Osteocyte (in vitro differentiated cells): Measurements from ENCODE around the gene THY1. TPM values are rescaled to one million over a fixed set of nuclear protein-coding genes. Genes with fewer than 3 reads are reported as not detected.
"Not testable (repeated sequence)": the region's sequence is repeated elsewhere in the genome, so short reads cannot be mapped to it uniquely, and the experiment has no call there.

Experiments used
- DNase-seq: peaks from one replicate; pipeline ENCODE4 v3.0.0; 2021; ENCODE audit warnings: mixed read lengths; ENCODE audit not compliant: unreplicated experiment; ENCODE audit errors: extremely low spot score
- H3K27ac Mint-ChIP-seq: one replicate; pipeline ENCODE4 v1.8.0; 2021; ENCODE audit warnings: mild to moderate bottlenecking, mixed read lengths; ENCODE audit not compliant: unreplicated experiment
- H3K27me3 Mint-ChIP-seq: one replicate; pipeline ENCODE4 v1.8.0; 2021; ENCODE audit warnings: mixed read lengths; ENCODE audit not compliant: unreplicated experiment
- H3K36me3 Mint-ChIP-seq: one replicate; pipeline ENCODE4 v1.8.0; 2021; ENCODE audit warnings: mixed read lengths; ENCODE audit not compliant: unreplicated experiment
- H3K4me1 Mint-ChIP-seq: one replicate; pipeline ENCODE4 v1.8.0; 2021; ENCODE audit warnings: mixed read lengths; ENCODE audit not compliant: unreplicated experiment
- H3K4me3 Mint-ChIP-seq: one replicate; pipeline ENCODE4 v1.8.0; 2021; ENCODE audit warnings: mild to moderate bottlenecking, moderate library complexity, mixed read lengths; ENCODE audit not compliant: unreplicated experiment
- H3K9me3 Mint-ChIP-seq: one replicate; pipeline ENCODE4 v1.8.0; 2021; ENCODE audit warnings: mixed read lengths; ENCODE audit not compliant: unreplicated experiment
- CTCF ChIP-seq: fragments of 200-600 bp; sonication (generic); IDR thresholded peaks from 2 replicates; pipeline ENCODE4 v1.5.0; 2021; ENCODE audit warnings: antibody characterized with exemption, mild to moderate bottlenecking, moderate library complexity
- total RNA-seq: library from RNA; stranded (reverse); gene quantifications from 2 replicates; pipeline ENCODE4 v1.2.1, GENCODE V29; 2021

THY1 gene
- total RNA-seq, 1 donor from 2014 or later, result 14.0 TPM

- peak; percentile 75 for DNase-seq
- Mint-ChIP-seq H3K27ac (no peak overlapping the region), H3K4me3 (no peak overlapping the region), H3K4me1 (peaks cover 24% of the 10 kb centered on the region), H3K36me3 (no peaks in the 10 kb centered on the region), H3K9me3 (peaks cover 7% of the 10 kb centered on the region), H3K27me3 (peaks cover 16% of the 10 kb centered on the region)
- no peak for TF ChIP-seq CTCF
These were observed 36.5 kb upstream of the THY1 start for GRCh38 chr11:119459293-119459976.

GRCh38 chr11:119455708-119456107 is 32.7 kb upstream of the THY1 start:
- not testable (repeated sequence) for DNase-seq, H3K27me3 Mint-ChIP-seq, H3K27ac Mint-ChIP-seq, H3K36me3 Mint-ChIP-seq, H3K9me3 Mint-ChIP-seq, H3K4me3 Mint-ChIP-seq
- H3K4me1 Mint-ChIP-seq, result peaks cover 12% of the 10 kb centered on the region

GRCh38 chr11:119455241-119455640 is 32.3 kb upstream of the THY1 start:
- not testable (repeated sequence) for H3K9me3 Mint-ChIP-seq

GRCh38 chr11:119453881-119454280 is 30.9 kb upstream of the THY1 start:
- no peaks in the 10 kb centered on the region for H3K9me3 Mint-ChIP-seq
- H3K27me3 Mint-ChIP-seq, result peaks cover 18% of the 10 kb centered on the region

More at GRCh38 chr11:119455241-119455640, 32.3 kb upstream of the THY1 start:
- not testable (repeated sequence) for DNase-seq, H3K36me3 Mint-ChIP-seq, H3K4me1 Mint-ChIP-seq, H3K27ac Mint-ChIP-seq, H3K4me3 Mint-ChIP-seq
- H3K27me3 Mint-ChIP-seq, result peaks cover 10% of the 10 kb centered on the region

DNA sequence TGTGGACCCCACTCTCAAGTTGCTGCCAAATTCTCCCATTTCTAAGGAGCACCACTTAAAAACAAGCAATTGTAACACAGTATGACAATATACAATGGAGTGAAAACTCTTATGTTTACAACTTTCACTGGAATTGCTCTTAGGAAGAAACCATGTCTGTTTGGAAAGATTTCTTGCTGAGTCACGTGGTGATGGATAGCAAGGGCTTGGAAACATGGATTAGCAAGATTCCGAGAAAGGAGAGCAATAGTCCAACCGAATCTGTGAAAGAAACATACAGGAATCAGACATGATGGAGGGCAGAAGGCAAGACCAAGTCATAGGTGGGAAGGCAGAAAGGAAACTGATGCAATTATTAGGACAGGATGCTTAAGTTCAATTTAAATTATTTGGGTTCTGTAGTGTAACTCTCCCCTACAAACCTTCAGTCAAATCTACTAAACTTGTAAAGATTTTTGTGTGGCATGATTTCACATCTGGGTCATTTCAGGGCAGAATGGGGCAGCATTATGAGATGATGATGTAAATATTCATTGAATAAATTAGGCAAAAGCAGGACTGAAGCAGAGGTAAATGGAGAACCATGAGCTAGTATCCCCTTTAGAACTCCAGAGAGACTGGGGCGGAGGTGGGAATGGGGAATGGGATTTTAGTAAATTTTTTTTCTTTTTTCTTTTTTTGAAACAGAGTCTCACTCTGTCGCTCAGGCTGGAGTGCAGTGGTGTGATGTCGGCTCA is 27.8 kb upstream of the THY1 start:
- peaks cover 21% of the 10 kb centered on the region for H3K27me3 Mint-ChIP-seq
- DNase-seq, result no peak
- H3K9me3 Mint-ChIP-seq, result no peaks in the 10 kb centered on the region
- H3K36me3 Mint-ChIP-seq, result no peaks in the 10 kb centered on the region
- H3K4me1 Mint-ChIP-seq, result no peaks in the 10 kb centered on the region
- H3K4me3 Mint-ChIP-seq, result no peak overlapping the region
- TF ChIP-seq CTCF, result no peak
- no peak overlapping the region for H3K27ac Mint-ChIP-seq

More at GRCh38 chr11:119453881-119454280, 30.9 kb upstream of the THY1 start:
- no peaks in the 10 kb centered on the region for H3K4me1 Mint-ChIP-seq
- no peaks in the 10 kb centered on the region for H3K36me3 Mint-ChIP-seq
- TF ChIP-seq CTCF, result no peak
- H3K4me3 Mint-ChIP-seq, result no peak overlapping the region
- H3K27ac Mint-ChIP-seq, result no peak overlapping the region
- peak; percentile 34 for DNase-seq

DNA sequence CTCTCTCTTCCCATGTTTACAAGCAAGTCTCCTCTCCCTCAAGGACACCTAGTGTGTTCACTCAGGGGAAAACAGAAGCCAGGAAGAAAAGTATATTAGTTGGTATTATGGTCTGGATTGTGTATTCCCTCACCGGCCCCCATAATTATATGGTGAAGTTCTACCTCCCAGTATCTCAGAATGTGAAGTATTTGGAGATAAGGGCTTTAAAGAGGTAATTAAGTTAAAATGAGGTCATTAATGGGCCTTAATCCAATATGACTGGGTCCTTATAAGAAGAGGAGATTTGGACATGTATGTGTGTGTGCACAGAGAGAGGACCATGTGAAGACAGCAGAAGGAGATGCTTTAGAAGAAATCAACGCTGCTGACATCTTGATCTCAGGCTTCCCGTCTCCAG is 26.5 kb upstream of the THY1 start:
- Mint-ChIP-seq H3K4me3 (no peak overlapping the region), H3K27me3 (peaks cover 24% of the 10 kb centered on the region), H3K4me1 (no peaks in the 10 kb centered on the region), H3K27ac (no peak overlapping the region), H3K9me3 (no peaks in the 10 kb centered on the region), H3K36me3 (no peaks in the 10 kb centered on the region)
- no peak for DNase-seq
- TF ChIP-seq CTCF, result no peak
